ENCODE data around the gene PROM1.
A peak's percentile ranks its signal among the peaks of the same experiment; 100 is the strongest.

Gene PROM1

DNA sequence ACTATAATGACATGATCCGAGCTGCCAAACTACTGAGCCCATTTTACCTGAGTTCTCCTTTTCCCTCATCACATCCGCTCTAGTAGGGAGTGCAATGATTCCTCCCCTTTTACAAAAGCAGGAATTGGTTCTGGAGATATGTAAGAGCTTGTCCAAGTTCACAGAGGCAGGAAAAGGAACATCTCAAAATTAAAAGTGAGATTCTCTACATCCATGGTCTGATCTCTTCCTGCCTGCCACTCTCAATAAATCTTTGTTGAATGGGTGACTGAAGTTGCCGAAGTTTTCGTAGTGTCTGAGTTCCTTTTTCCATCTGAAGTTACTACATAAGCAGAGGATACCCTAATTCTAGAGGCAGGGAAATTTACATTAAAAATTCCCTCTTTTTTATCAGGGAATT lies 145.2 kb downstream of the PROM1 start, which contains the start of gene FGFBP1:
Gene FGFBP1, minus strand, starts transcription at position 101 of the 400 bp plus-strand sequence. CDS start 2,108 bp downstream, outside the sequence.
- H3K4me3 ChIP-seq (ENCODE audit: low read depth, low read length), result no peak within 1 kb of the TSS
- TF ChIP-seq, protein P1, sequence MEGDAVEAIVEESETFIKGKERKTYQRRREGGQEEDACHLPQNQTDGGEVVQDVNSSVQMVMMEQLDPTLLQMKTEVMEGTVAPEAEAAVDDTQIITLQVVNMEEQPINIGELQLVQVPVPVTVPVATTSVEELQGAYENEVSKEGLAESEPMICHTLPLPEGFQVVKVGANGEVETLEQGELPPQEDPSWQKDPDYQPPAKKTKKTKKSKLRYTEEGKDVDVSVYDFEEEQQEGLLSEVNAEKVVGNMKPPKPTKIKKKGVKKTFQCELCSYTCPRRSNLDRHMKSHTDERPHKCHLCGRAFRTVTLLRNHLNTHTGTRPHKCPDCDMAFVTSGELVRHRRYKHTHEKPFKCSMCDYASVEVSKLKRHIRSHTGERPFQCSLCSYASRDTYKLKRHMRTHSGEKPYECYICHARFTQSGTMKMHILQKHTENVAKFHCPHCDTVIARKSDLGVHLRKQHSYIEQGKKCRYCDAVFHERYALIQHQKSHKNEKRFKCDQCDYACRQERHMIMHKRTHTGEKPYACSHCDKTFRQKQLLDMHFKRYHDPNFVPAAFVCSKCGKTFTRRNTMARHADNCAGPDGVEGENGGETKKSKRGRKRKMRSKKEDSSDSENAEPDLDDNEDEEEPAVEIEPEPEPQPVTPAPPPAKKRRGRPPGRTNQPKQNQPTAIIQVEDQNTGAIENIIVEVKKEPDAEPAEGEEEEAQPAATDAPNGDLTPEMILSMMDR (conservative IDR thresholded peaks at IDR 0.05; ENCODE audit: low read depth, low read length), result no peak
- no peak for DNase-seq (ENCODE audit: low read depth)

DNA sequence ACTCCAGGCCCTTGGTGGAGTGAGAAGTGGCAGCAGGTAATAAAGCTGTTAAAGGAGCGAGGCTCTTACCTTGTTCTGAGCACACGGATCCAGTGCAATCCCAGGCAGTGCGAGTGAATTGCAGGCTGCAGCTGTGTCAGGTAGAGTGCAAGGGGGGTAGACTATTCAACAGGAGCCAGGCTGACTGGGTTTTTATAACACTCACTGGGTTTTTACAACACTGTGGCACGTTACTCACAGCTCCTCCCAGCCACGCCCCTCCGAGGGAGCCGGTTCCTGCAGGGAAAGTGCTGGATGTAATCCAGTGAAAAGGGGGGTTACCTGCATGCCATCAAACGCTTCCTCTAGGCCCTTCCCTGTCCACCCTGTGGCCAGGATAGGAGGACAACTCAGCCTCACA lies 145.6 kb downstream of the PROM1 start:
- TF ChIP-seq, protein P1 (conservative IDR thresholded peaks at IDR 0.05; ENCODE audit: low read depth, low read length), result no peak
- no peak for DNase-seq (ENCODE audit: low read depth)
- H3K4me3 ChIP-seq (ENCODE audit: low read depth, low read length), result no peak overlapping the region

DNA sequence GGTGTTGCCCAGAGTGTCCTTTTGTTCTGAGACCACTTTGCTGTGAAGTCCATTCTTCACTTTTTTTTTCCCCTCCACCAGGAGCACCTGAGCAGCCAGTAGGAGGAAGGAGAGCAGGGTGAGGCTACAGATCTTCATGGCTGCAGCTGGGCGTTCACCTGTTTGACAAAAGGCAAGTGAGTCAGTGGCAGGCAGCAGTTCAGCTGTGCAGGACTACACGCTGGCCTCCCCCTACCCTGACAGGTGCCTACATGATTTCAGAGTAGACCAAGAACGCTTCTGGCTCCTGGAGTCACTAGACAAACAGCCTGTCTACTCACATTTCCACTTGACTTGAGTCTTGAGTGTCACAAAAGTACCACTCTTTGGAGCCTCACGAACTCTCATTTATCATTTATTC lies 147.3 kb downstream of the PROM1 start:
- TF ChIP-seq, protein P1 (conservative IDR thresholded peaks at IDR 0.05; ENCODE audit: low read depth, low read length), result no peak
- H3K4me3 ChIP-seq (ENCODE audit: low read depth, low read length), result no peak overlapping the region
- no peak for DNase-seq (ENCODE audit: low read depth)

DNA sequence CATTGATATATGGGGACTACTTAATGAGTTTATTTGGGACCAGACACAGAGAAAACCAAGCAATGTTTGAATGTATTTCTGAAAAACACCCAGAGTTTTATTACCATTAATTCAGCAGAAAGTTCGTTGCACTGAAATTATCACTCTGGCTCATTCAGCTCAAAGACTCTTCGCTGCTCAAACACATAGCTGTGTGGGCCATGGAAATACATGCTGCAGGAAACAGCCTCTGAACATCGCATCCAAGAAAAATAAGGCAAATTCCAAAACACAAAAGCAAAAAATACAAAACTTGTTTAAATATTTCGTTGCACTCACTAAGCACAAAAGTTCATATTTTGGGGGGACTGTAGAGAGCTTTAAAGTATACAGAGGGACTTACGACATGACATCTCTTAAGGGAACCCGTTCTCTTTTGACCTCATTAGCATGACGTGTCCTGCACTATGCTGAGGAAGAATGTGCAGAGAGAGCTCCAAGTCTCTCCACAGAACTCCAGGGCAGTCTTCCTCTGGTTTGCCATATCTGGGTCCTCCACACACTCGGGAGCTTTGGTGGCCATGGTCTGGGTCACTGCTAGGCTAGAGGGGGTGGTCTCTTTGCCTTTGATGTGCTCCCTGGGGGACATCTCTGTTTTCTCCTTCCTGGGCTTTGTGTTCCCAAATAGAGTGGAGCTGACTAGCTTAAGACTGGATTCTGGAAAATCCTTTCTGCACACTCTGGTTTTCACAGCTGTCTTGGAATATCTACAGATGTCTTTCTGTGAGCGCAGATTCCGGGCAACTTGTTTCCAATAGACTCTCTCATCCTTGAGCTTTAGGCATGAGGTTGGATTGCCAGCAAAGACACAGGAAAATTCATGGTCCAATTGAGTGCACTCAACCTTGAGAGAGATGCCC lies 148.1 kb downstream of the PROM1 start:
- TF ChIP-seq, protein P1 (conservative IDR thresholded peaks at IDR 0.05; ENCODE audit: low read depth, low read length), result no peak
- no peak overlapping the region for H3K4me3 ChIP-seq (ENCODE audit: low read depth, low read length)
- DNase-seq (ENCODE audit: low read depth), result peak; percentile 57

DNA sequence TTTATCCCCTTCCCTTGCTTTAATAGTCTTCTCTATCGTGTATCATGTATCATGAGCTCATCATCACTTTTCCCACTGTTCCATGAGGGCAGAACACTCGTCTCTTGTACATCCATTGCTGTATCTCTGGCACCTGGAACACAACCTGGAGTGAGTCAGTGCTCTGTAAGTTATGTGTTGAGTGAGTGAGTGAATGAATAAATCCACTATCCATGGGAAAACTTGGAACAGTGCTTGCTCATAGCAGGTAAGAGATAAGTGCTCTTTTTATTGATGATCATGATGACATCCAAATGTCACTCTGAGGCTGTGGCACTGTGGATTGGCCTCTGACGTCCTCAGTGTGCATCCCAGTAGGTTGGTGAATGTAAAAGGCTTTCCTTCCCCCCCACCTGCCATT lies 149.6 kb downstream of the PROM1 start:
- H3K4me3 ChIP-seq (ENCODE audit: low read depth, low read length), result no peak overlapping the region
- TF ChIP-seq, protein P1 (conservative IDR thresholded peaks at IDR 0.05; ENCODE audit: low read depth, low read length), result no peak
- DNase-seq (ENCODE audit: low read depth), result no peak

DNA sequence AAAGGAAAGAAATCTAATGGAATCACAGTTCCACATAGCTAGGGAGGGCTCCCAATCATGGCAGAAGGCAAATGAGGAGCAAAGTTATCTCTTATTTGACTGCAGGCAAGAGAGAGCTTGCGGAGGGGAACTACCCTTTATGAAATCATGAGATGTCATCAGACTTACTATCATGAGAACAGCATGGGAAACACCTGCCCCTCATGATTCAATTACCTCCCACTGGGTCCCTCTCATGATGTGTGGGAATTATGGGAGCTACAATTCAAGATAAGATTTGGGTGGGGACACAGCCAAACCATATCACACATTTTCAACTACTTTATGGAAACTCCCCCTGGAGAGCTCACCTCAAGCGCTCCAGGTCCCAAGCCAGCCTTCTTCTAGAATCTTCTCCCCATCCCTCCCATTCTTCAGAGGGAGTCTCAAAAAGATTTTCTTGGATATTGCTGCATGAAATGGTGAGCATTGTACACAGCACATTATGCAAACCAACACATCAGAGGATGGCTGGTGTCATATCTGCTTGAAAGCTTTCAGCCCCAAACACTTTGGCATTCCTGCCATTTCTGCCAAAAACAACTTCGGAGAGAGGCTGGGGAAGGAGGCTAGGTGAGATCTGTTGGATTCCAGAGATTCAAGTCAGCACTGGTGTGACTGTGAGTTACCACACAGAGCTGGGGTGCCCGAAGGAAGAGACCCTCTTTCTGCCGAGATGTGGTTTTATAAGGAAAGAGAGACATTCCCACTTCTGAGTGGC lies 152.2 kb downstream of the PROM1 start:
- no peak for DNase-seq (ENCODE audit: low read depth)
- TF ChIP-seq, protein P1 (conservative IDR thresholded peaks at IDR 0.05; ENCODE audit: low read depth, low read length), result no peak
- H3K4me3 ChIP-seq (ENCODE audit: low read depth, low read length), result no peak overlapping the region

Measured in choroid plexus epithelial cell (primary cell).